HG03442 (cell line): ENCODE data around the gene ROBO2.

Source experiments
- ATAC-seq: cut with Tn5 transposase; IDR thresholded peaks from one replicate; pipeline ENCODE4 v1.9.1; 2021; ENCODE audit warnings: mild to moderate bottlenecking, moderate library complexity; ENCODE audit not compliant: unreplicated experiment

Gene ROBO2

GRCh38 chr3:77466562-77467115 is 426.7 kb downstream of the ROBO2 start:
- no peak for ATAC-seq

- ATAC-seq, result no peak
Observed at GRCh38 chr3:77467702-77468625, 428.1 kb downstream of the ROBO2 start.

- no peak for ATAC-seq
Observed at GRCh38 chr3:77468626-77469020, 428.7 kb downstream of the ROBO2 start.

- no peak for ATAC-seq
Observed at GRCh38 chr3:77475507-77475906, 435.6 kb downstream of the ROBO2 start.

- no peak for ATAC-seq
Observed at GRCh38 chr3:77479021-77479420, 439.1 kb downstream of the ROBO2 start.

GRCh38 chr3:77489216-77489615 is 449.3 kb downstream of the ROBO2 start:
- no peak for ATAC-seq

- ATAC-seq, result no peak
Observed at GRCh38 chr3:77491961-77492360, 452.1 kb downstream of the ROBO2 start.

GRCh38 chr3:77500721-77501120 is 460.8 kb downstream of the ROBO2 start:
- ATAC-seq, result no peak

GRCh38 chr3:77506384-77506783 is 466.5 kb downstream of the ROBO2 start:
- ATAC-seq, result no peak

GRCh38 chr3:77513542-77513941 is 473.6 kb downstream of the ROBO2 start:
- no peak for ATAC-seq

- no peak for ATAC-seq
Observed at GRCh38 chr3:77514766-77515165, 474.9 kb downstream of the ROBO2 start.

GRCh38 chr3:77524463-77524862 is 484.6 kb downstream of the ROBO2 start:
- ATAC-seq, result no peak

GRCh38 chr3:77524946-77525682 is 485.2 kb downstream of the ROBO2 start:
- no peak for ATAC-seq

- ATAC-seq, result no peak
Observed at GRCh38 chr3:77526573-77527113, 486.7 kb downstream of the ROBO2 start.

- no peak for ATAC-seq
Observed at GRCh38 chr3:77529522-77529921, 489.6 kb downstream of the ROBO2 start.

GRCh38 chr3:77530870-77531269 is 491.0 kb downstream of the ROBO2 start:
- ATAC-seq, result no peak

GRCh38 chr3:77535116-77535515 is 495.2 kb downstream of the ROBO2 start:
- no peak for ATAC-seq

GRCh38 chr3:77536038-77536775 is 496.3 kb downstream of the ROBO2 start:
- no peak for ATAC-seq

- no peak for ATAC-seq
Observed at GRCh38 chr3:77539014-77539413, 499.1 kb downstream of the ROBO2 start.

- no peak for ATAC-seq
Observed at GRCh38 chr3:77539677-77540076, 499.8 kb downstream of the ROBO2 start.
